ENCODE data around the gene ODAD3. TPM values are rescaled to one million over a fixed set of nuclear protein-coding genes. Genes with fewer than 3 reads are reported as not detected.

Gene ODAD3
- total RNA-seq, 2 experiments from 2014 or later = 0.47 to 0.70 TPM

DNA sequence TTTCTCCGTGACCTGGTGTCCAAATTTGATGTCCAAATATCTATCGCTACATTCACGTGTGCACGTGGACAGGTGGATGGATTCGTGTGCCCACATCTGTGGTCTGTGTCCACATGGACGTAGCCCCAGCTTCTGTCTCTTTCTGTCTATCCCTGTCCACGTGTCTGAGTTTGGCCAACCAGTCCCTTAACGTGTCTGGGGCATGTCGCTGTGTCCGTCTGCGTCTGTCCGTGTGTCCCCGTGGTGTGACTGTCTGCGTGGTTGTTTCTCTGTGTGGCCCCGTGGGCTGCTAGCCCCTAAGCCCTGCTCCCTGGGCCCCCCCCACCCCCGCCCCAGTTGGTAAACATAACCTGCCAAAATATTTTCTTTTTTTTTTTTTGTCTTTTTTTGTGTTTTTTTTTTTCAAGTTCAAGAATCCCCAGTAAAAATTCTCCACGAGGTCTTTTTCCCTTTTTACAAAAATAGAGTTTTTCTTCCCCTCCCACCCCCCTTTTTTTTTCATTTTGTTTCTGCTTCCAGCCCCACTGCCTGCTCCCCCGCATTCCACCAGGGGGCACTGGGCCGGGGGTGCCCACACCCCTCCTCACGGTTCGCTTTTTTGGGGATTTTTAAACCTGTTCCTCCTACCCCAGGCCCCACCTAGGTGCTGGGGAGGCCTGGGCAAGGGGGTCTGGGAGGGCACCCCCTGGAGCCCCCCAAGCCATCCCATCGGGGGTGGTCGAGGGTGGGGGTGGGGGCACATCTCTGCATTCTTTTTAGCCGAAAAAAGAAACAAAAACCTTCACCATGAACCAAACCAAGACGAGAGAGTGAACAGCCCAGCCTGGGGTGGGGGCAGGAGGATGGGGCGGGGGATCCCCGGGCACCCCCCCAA, 18.8 kb upstream of the ODAD3 start:
- POLR2A ChIA-PET = no interaction called here
- H3K27me3 Mint-ChIP-seq = no peaks in the 10 kb centered on the region
- no peak for ATAC-seq
- TF ChIP-seq, protein P1, sequence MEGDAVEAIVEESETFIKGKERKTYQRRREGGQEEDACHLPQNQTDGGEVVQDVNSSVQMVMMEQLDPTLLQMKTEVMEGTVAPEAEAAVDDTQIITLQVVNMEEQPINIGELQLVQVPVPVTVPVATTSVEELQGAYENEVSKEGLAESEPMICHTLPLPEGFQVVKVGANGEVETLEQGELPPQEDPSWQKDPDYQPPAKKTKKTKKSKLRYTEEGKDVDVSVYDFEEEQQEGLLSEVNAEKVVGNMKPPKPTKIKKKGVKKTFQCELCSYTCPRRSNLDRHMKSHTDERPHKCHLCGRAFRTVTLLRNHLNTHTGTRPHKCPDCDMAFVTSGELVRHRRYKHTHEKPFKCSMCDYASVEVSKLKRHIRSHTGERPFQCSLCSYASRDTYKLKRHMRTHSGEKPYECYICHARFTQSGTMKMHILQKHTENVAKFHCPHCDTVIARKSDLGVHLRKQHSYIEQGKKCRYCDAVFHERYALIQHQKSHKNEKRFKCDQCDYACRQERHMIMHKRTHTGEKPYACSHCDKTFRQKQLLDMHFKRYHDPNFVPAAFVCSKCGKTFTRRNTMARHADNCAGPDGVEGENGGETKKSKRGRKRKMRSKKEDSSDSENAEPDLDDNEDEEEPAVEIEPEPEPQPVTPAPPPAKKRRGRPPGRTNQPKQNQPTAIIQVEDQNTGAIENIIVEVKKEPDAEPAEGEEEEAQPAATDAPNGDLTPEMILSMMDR (IDR thresholded peaks at IDR 0.05) = no peak
- DNase-seq = peak; percentile 35
- H3K9me3 Mint-ChIP-seq = no peaks in the 10 kb centered on the region
- CTCF ChIA-PET = interaction anchor here (1.5 kb wide), 1 partner anchor 12 kb away, joined by 3 read pairs; no protein-coding TSS in a partner anchor
- H3K36me3 Mint-ChIP-seq (ENCODE audit: low read depth) = peaks cover 1% of the 10 kb centered on the region
- H3K4me3 Mint-ChIP-seq = no peak overlapping the region
- intact Hi-C loops (cut with micrococcal nuclease) = no loop called here
- no peak overlapping the region for H3K27ac Mint-ChIP-seq
- H3K4me1 Mint-ChIP-seq (ENCODE audit: low read depth) = no peaks in the 10 kb centered on the region

DNA sequence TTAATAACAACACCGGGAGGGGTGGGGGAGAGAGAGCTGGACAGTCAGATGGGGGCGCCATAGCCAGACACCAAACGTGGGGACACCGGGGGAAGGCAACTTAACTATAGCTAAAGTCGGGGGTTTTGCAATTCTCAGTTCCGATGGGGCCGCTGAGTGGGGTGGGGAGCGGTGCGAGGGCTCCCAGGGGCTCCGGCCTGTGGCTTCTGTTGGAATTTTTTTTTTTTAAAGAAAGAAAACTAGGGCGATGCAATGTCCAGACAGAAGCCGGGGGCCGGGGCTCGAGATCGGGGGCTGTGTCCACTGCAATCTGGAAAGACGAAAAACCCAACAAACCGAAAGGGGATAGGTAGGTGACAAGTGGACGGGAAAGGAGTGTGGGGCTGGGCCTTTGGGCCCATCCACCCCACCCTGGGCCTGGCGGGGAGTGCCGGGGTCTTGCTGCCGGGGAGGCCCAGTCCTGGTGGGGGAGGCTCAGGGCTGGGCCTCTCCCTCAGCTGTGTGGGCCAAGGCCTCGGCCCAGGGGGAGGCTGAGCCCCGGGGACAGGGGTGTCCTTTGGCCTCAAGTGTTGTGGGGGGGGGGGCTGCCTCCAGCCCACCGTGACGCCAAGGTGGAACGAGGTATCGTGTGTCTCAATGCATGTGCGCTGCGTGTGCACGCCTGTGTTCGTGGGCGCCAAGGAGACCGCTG, 17.8 kb upstream of the ODAD3 start:
- intact Hi-C loops (cut with micrococcal nuclease) = no loop called here
- Mint-ChIP-seq H3K27me3 (no peaks in the 10 kb centered on the region), H3K9me3 (no peaks in the 10 kb centered on the region), H3K4me1 (ENCODE audit: low read depth) (no peaks in the 10 kb centered on the region), H3K36me3 (ENCODE audit: low read depth) (peaks cover 1% of the 10 kb centered on the region), H3K4me3 (no peak overlapping the region), H3K27ac (no peak overlapping the region)
- ChIA-PET CTCF (interaction anchor here (1.3 to 1.5 kb wide), 2 partner anchors 11 to 30 kb away, joined by 3 to 7 read pairs; no protein-coding TSS in a partner anchor), POLR2A (no interaction called here)
- no peak for ATAC-seq
- peak; percentile 30 for DNase-seq
- TF ChIP-seq, protein P1 (IDR thresholded peaks at IDR 0.05) = no peak

DNA sequence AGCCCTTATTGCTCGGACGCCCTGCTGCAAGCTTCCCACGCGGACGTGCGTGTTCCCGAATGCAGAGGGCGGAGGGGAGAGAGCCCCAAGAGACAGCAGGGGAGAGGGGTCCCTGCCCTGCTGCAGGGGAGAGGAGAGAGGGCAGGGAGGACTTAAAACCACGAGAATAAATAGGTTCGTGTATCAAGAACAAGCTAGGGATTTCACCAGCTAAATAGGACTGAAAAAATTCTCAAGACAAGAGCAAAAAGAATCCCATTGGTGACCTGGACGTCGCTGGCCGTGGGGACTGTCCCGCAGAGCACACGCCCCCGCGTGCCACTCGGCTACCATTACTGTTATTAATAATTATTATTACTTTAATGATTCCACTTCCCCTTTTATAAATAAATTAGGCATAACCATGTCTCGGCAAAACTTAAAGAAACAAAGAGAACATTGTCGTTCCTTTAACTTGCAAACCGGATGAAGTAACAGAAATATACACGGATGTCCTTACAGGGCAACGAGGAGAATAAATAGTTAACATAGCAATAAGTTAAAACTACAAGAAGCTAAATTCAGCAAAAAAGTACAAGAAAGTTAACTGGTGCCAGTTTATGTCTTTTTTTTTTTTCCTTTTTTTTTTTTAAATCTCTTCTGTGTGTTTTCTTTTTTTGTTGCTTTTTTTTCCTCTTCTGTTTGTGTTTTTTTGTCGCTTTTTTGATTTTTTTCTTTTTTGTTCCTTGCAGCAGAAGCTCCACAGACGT, 17.1 kb upstream of the ODAD3 start:
- no peak overlapping the region for H3K4me3 Mint-ChIP-seq
- intact Hi-C loops (cut with micrococcal nuclease) = no loop called here
- H3K4me1 Mint-ChIP-seq (ENCODE audit: low read depth) = no peaks in the 10 kb centered on the region
- H3K27me3 Mint-ChIP-seq = no peaks in the 10 kb centered on the region
- no peak overlapping the region for H3K27ac Mint-ChIP-seq
- TF ChIP-seq, protein P1 (IDR thresholded peaks at IDR 0.05) = no peak
- H3K36me3 Mint-ChIP-seq (ENCODE audit: low read depth) = peaks cover 1% of the 10 kb centered on the region
- ATAC-seq = no peak
- no peak for DNase-seq
- ChIA-PET CTCF (interaction anchor here (0.7 to 1.5 kb wide), 3 partner anchors 11 to 72 kb away, joined by 3 to 7 read pairs (median 3); no protein-coding TSS in a partner anchor), POLR2A (no interaction called here)
- H3K9me3 Mint-ChIP-seq = no peaks in the 10 kb centered on the region

DNA sequence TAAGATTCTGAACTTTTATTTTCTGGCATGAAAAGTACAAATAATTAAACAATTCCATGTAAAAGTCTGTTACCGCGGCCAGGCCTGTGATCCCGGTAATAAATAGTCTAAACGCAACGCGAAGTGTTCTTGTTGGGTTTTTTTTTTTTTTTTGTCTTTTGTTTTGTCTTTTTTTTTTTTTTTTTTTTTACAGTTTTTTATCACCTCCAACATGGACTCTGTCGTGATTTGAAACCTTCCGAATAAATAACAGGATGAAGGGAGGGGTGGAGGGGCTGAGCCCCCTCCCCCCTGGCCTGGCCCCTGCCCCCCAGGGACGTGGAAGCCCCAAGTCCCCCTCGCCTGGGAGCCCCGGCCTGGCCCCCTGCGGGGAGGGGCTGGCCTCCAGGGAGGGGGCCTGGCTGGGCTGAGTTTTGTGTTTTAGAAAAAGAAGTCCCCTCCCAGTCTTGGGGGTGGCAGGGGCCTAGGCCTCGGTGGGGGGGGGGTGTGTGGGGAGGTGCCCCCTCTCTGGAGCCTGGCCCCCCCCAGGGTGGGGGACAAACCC, 16.5 kb upstream of the ODAD3 start:
- Mint-ChIP-seq H3K9me3 (no peaks in the 10 kb centered on the region), H3K4me1 (ENCODE audit: low read depth) (no peaks in the 10 kb centered on the region), H3K27ac (no peak overlapping the region), H3K4me3 (no peak overlapping the region), H3K36me3 (ENCODE audit: low read depth) (peaks cover 4% of the 10 kb centered on the region), H3K27me3 (no peaks in the 10 kb centered on the region)
- intact Hi-C loops (cut with micrococcal nuclease) = no loop called here
- CTCF ChIA-PET = interaction anchor here (1.3 kb wide), 1 partner anchor 31 kb away, joined by 7 read pairs; no protein-coding TSS in a partner anchor
- DNase-seq (no peak), ATAC-seq (no peak)
- TF ChIP-seq, protein P1 (IDR thresholded peaks at IDR 0.05) = no peak
- POLR2A ChIA-PET = interaction anchor here (0.6 kb wide), 1 partner anchor 15 kb away, joined by 3 read pairs; no protein-coding TSS in a partner anchor

All from activated CD8-positive, alpha-beta T cell treated with anti-CD3 and anti-CD28 coated beads for 36 hours (primary cell).